Colonic mucosa (tissue), 4 donors: Measurements from ENCODE around the gene ALG12. TPM values are rescaled to one million over a fixed set of nuclear protein-coding genes. Genes with fewer than 3 reads are reported as not detected.

Experiments used
- DNase-seq: peaks from one replicate; pipeline ENCODE4 v3.0.0-alpha.2; 2020
- H3K27ac ChIP-seq: fragments of 200-600 bp; one replicate; pipeline ENCODE4 v1.8.0; 2021
- H3K27me3 ChIP-seq: fragments of 200-600 bp; one replicate; pipeline ENCODE4 v1.8.0; 2021
- H3K36me3 ChIP-seq: fragments of 200-600 bp; one replicate; pipeline ENCODE4 v1.8.0; 2021
- H3K4me1 ChIP-seq: fragments of 200-600 bp; one replicate; pipeline ENCODE4 v1.8.0; 2021; ENCODE audit warnings: mild to moderate bottlenecking
- H3K4me3 ChIP-seq: fragments of 200-600 bp; one replicate; pipeline ENCODE4 v1.8.0; 2021
- H3K9ac ChIP-seq, 2 donors: one replicate each; pipeline ENCODE4 v1.7.0; 2013; ENCODE audit warnings: control low read depth in 2 of 2, low read depth in 2 of 2, low read length in 2 of 2
- H3K9me3 ChIP-seq: fragments of 200-600 bp; one replicate; pipeline ENCODE4 v1.8.0; 2021
- intact Hi-C: fragments of 100-400 bp; cut with DNase I; formaldehyde crosslinking; loops from one replicate; pipeline ENCODE4 v1.14.1; 2022
- total RNA-seq, 2 donors: library from RNA; stranded (reverse); fragmentation: NEBNext Ultra II Directional in 1 of 2; extraction: Animal tissue kit (Norgen Biotek cat#: 25700) in 1 of 2; gene quantifications; one replicate each; pipeline ENCODE4 v1.2.1, GENCODE V29; 2021
- TF ChIP-seq, protein P1 (sequence below): fragments of 200-600 bp; IDR thresholded peaks from one replicate; pipeline ENCODE4 v1.8.0; 2022; ENCODE audit warnings: antibody characterized with exemption, mild to moderate bottlenecking
- donor health status: healthy.
- donor health status: DM: no; HTN: no; CAD: no.
- donor health status: DM: no; HTN: no; CAD: no.

The ALG12 gene
- total RNA-seq, 2 donors from 2014 or later = 17.8 to 43.5 TPM

DNA sequence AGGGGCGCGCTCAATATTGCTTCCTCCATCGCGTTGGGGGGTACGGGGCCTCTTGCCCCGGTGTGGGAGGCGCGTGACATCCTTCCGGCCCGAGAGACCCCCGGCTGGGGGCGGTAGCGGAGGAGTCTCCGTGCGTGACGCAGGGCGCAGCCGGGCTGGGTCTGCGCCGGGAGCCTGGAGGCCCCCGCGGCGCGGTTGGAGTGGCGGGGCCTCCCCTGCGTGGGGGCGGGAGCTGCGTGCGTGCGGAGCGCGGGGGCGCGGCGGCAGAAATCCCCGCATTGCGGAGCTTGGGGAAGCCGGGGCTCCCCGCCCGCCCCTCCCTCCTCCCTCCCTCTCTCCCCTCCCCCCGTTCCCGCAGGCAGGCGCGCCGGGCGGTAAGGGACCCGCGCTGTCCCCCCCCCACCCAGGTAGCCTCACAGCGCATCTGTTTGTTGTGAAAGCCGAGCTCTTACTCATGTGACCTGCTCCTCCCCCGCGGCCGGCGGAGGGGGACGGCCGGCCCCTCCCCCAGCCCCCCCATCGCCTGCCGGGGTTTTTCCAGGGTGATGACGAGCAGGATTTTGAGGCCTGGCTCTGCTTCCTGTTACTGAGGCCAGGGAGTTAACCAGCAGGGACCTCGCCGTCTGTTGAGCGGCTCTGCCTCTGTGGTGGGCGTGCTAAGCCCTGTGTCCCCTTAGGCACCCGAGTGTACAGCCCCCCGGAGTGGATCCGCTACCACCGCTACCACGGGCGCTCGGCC, 43.9 kb upstream of the ALG12 start:
- intact Hi-C loops = no loop called here
- TF ChIP-seq, protein P1, sequence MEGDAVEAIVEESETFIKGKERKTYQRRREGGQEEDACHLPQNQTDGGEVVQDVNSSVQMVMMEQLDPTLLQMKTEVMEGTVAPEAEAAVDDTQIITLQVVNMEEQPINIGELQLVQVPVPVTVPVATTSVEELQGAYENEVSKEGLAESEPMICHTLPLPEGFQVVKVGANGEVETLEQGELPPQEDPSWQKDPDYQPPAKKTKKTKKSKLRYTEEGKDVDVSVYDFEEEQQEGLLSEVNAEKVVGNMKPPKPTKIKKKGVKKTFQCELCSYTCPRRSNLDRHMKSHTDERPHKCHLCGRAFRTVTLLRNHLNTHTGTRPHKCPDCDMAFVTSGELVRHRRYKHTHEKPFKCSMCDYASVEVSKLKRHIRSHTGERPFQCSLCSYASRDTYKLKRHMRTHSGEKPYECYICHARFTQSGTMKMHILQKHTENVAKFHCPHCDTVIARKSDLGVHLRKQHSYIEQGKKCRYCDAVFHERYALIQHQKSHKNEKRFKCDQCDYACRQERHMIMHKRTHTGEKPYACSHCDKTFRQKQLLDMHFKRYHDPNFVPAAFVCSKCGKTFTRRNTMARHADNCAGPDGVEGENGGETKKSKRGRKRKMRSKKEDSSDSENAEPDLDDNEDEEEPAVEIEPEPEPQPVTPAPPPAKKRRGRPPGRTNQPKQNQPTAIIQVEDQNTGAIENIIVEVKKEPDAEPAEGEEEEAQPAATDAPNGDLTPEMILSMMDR = no peak

DNA sequence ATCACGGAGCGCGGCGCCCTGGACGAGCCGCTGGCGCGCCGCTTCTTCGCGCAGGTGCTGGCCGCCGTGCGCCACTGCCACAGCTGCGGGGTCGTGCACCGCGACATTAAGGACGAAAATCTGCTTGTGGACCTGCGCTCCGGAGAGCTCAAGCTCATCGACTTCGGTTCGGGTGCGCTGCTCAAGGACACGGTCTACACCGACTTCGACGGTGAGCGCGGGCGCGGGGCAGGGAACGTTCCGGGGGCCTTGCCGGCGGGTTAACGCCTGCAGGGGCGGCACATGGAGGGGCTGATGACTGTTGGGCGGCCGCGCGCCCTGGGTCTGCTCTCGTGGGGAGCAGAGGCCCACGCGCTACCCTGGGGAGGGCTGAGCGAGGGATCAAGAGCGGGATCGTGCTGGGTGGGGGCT, 43.4 kb upstream of the ALG12 start:
- no peaks in the 10 kb centered on the region for H3K27me3 ChIP-seq
- H3K4me1 ChIP-seq = peaks cover 23% of the 10 kb centered on the region
- peaks cover 14% of the 10 kb centered on the region for H3K36me3 ChIP-seq
- intact Hi-C loops = no loop called here
- peak overlapping the region; percentile 96 for H3K27ac ChIP-seq
- peak overlapping the region; percentile 92 to 96 for H3K9ac ChIP-seq
- DNase-seq = peak; percentile 38
- TF ChIP-seq, protein P1 = no peak
- H3K9me3 ChIP-seq = no peaks in the 10 kb centered on the region
- H3K4me3 ChIP-seq = peak overlapping the region; percentile 99

More for the DNA sequence above, 43.9 kb upstream of the ALG12 start:
- peak overlapping the region; percentile 92 to 96 for H3K9ac ChIP-seq
- H3K27ac ChIP-seq = peak overlapping the region; percentile 96
- H3K9me3 ChIP-seq = no peaks in the 10 kb centered on the region
- DNase-seq = peak; percentile 89
- H3K36me3 ChIP-seq = peaks cover 14% of the 10 kb centered on the region
- peak overlapping the region; percentile 99 for H3K4me3 ChIP-seq
- H3K27me3 ChIP-seq = no peaks in the 10 kb centered on the region
- H3K4me1 ChIP-seq = peaks cover 26% of the 10 kb centered on the region

DNA sequence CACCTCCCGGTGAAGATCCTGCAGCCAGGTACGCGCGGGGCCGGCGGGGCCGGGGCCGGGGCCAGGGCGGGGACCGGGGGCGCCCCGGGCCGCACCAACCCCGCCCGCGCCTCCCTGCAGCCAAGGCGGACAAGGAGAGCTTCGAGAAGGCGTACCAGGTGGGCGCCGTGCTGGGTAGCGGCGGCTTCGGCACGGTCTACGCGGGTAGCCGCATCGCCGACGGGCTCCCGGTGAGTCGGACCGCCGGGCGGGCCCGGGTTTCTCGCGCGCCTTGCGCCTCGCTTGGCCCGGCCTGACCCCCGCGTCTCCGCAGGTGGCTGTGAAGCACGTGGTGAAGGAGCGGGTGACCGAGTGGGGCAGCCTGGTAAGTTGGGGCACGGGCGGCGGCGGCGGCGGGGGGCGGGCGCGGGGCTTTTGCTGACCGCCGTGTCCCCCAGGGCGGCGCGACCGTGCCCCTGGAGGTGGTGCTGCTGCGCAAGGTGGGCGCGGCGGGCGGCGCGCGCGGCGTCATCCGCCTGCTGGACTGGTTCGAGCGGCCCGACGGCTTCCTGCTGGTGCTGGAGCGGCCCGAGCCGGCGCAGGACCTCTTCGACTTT, 42.9 kb upstream of the ALG12 start:
- H3K4me1 ChIP-seq = peaks cover 18% of the 10 kb centered on the region
- intact Hi-C loops = no loop called here
- TF ChIP-seq, protein P1 = no peak

DNA sequence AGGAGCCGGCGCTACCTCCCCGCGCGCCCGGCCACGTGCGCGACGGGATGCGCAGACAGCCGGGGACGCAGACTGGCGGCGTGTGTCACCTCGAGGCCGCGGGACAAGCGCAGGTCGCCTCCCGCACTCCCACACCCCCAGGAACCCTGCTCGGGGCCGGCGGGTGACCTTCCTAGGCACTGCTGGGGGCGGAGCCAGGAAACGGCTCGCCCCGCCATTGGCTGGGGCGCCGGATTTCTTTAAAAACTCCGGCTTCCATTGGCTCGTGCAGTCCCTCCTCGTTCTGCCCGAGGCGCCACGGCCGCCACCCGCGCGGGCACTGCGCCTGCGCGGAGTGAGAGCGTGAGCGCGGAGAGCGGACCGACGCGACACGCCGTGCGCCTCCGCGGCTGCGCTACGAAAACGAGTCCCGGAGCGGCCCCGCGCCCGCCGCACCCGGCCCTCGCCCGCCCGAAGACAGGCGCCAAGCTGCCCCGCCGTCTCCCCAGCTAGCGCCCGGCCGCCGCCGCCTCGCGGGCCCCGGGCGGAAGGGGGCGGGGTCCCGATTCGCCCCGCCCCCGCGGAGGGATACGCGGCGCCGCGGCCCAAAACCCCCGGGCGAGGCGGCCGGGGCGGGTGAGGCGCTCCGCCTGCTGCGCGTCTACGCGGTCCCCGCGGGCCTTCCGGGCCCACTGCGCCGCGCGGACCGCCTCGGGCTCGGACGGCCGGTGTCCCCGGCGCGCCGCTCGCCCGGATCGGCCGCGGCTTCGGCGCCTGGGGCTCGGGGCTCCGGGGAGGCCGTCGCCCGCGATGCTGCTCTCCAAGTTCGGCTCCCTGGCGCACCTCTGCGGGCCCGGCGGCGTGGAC, 42.1 kb upstream of the ALG12 start, which contains the start of gene PIM3:
Gene PIM3, plus strand, starts transcription at position 614 of the 846 bp plus-strand sequence. Its CDS starts 176 bp downstream, at position 790.
- Histone ChIP-seq H3K36me3 (peaks cover 14% of the 10 kb centered on the region), H3K4me1 (peaks cover 18% of the 10 kb centered on the region), H3K27me3 (no peaks in the 10 kb centered on the region), H3K9ac (peak within 1 kb of the TSS; percentile 94 to 96), H3K27ac (peak within 1 kb of the TSS; percentile 96), H3K4me3 (peak within 1 kb of the TSS; percentile 99), H3K9me3 (no peaks in the 10 kb centered on the region)
- TF ChIP-seq, protein P1 = no peak
- intact Hi-C loops = no loop called here
- DNase-seq = peak; percentile 95

More for the DNA sequence above, 42.9 kb upstream of the ALG12 start:
- no peaks in the 10 kb centered on the region for H3K27me3 ChIP-seq
- H3K27ac ChIP-seq = peak overlapping the region; percentile 96
- H3K36me3 ChIP-seq = peaks cover 14% of the 10 kb centered on the region
- H3K9ac ChIP-seq = peak overlapping the region; percentile 92 to 96
- no peaks in the 10 kb centered on the region for H3K9me3 ChIP-seq
- DNase-seq = peak; percentile 59
- H3K4me3 ChIP-seq = peak overlapping the region; percentile 99

DNA sequence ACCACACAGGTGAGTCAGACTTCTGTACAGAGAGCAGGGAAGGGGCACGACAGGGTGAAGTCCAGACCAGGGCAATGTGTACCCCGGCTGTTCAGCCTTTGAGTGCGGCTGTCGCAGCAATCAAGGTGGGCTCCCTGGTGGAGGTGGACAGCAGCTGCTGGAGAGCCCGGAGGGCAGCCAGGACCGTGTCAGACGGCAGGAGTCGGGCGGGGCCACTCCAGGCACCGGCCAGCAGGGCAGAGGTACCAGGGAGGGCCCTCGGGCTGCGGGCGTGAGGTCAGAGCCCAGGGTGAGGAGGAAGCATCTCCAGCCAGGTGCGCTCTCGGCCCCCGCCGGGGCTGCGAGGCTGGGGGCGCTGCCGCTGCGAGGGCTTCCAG, 41.5 kb upstream of the ALG12 start:
- peak overlapping the region; percentile 62 for H3K4me3 ChIP-seq
- DNase-seq = peak; percentile 68
- TF ChIP-seq, protein P1 = no peak
- peak overlapping the region; percentile 96 for H3K27ac ChIP-seq
- intact Hi-C loops = no loop called here
- peaks cover 18% of the 10 kb centered on the region for H3K4me1 ChIP-seq
- H3K36me3 ChIP-seq = peaks cover 14% of the 10 kb centered on the region
- H3K27me3 ChIP-seq = no peaks in the 10 kb centered on the region
- H3K9me3 ChIP-seq = no peaks in the 10 kb centered on the region
- H3K9ac ChIP-seq = peak overlapping the region; percentile 94 to 95
